GM23338 (cell line): ENCODE data around the gene ASPG. TPM values are rescaled to one million over a fixed set of nuclear protein-coding genes. Genes with fewer than 3 reads are reported as not detected.

ENCODE experiments used
- ATAC-seq: fragments of 200-7000 bp; cut with Tn5 transposase; 3 replicates; pipeline ENCODE4 v1.9.1; 2020
- DNase-seq: peaks from one replicate; pipeline ENCODE4 v3.0.0-alpha.2; 2015; ENCODE audit warnings: low spot score
- H2AFZ ChIP-seq: fragments of 200-600 bp; sonication (generic); 2 replicates; pipeline ENCODE4 v1.8.0; 2016; ENCODE audit warnings: antibody characterized with exemption, mild to moderate bottlenecking, moderate library complexity
- H3F3A ChIP-seq: fragments of 200-600 bp; sonication (generic); replicated peaks from 2 replicates; pipeline ENCODE4 v1.8.0; 2017; ENCODE audit warnings: antibody characterized with exemption, mixed run types, low read depth
- H3K27ac ChIP-seq: fragments of 200-600 bp; sonication (generic); 2 replicates; pipeline ENCODE4 v1.6.1; 2016; ENCODE audit warnings: low read depth
- H3K27me3 ChIP-seq: fragments of 200-600 bp; sonication (generic); 2 replicates; pipeline ENCODE4 v1.8.0; 2016; ENCODE audit warnings: mild to moderate bottlenecking, mixed run types, moderate library complexity; ENCODE audit not compliant: insufficient read depth
- H3K36me3 ChIP-seq: fragments of 200-600 bp; sonication (generic); 2 replicates; pipeline ENCODE4 v1.8.0; 2016; ENCODE audit warnings: mild to moderate bottlenecking; ENCODE audit not compliant: insufficient read depth
- H3K4me1 ChIP-seq: fragments of 200-600 bp; sonication (generic); 2 replicates; pipeline ENCODE4 v1.8.0; 2016; ENCODE audit warnings: mild to moderate bottlenecking, moderate library complexity; ENCODE audit not compliant: insufficient read depth
- H3K4me2 ChIP-seq: fragments of 200-600 bp; sonication (generic); 2 replicates; pipeline ENCODE4 v1.7.1; 2017; ENCODE audit warnings: mixed run types
- H3K4me3 ChIP-seq: fragments of 200-600 bp; sonication (generic); 2 replicates; pipeline ENCODE4 v1.6.1; 2016; ENCODE audit warnings: mixed run types
- H3K79me2 ChIP-seq: fragments of 200-600 bp; sonication (generic); replicated peaks from 2 replicates; pipeline ENCODE4 v1.8.0; 2017; ENCODE audit warnings: mild to moderate bottlenecking; ENCODE audit not compliant: insufficient read depth
- H3K9me2 ChIP-seq: fragments of 200-600 bp; sonication (generic); 2 replicates; pipeline ENCODE4 v1.8.0; 2017; ENCODE audit not compliant: insufficient read depth
- H4K20me1 ChIP-seq: fragments of 200-600 bp; sonication (generic); replicated peaks from 2 replicates; pipeline ENCODE4 v1.8.0; 2017; ENCODE audit warnings: mild to moderate bottlenecking; ENCODE audit not compliant: insufficient read depth
- H3K27ac Mint-ChIP-seq: 2 replicates; pipeline ENCODE4 v1.8.0; 2020; ENCODE audit warnings: inconsistent platforms, mild to moderate bottlenecking, moderate library complexity, mixed read lengths
- H3K27me3 Mint-ChIP-seq: 3 replicates; pipeline ENCODE4 v1.8.0; 2022; ENCODE audit warnings: low read depth, mild to moderate bottlenecking, moderate library complexity, mixed read lengths, inconsistent platforms; ENCODE audit not compliant: insufficient read depth, poor library complexity
- H3K36me3 Mint-ChIP-seq: 3 replicates; pipeline ENCODE4 v1.8.0; 2021; ENCODE audit warnings: low read depth, mild to moderate bottlenecking, inconsistent platforms, moderate library complexity, mixed read lengths
- H3K4me1 Mint-ChIP-seq: 3 replicates; pipeline ENCODE4 v1.8.0; 2020; ENCODE audit warnings: mild to moderate bottlenecking, inconsistent platforms, mixed read lengths
- H3K4me3 Mint-ChIP-seq: 3 replicates; pipeline ENCODE4 v1.8.0; 2021; ENCODE audit warnings: moderate library complexity, mild to moderate bottlenecking, inconsistent platforms, mixed read lengths
- H3K9me3 Mint-ChIP-seq: 3 replicates; pipeline ENCODE4 v1.8.0; 2020; ENCODE audit warnings: moderate library complexity, mild to moderate bottlenecking, inconsistent platforms, mixed read lengths
- CREB1 ChIP-seq: fragments of 250-450 bp; sonication (Bioruptor Pico); IDR thresholded peaks from 2 replicates; pipeline ENCODE4 v1.5.0; 2020; ENCODE audit warnings: low read depth, mild to moderate bottlenecking, moderate library complexity
- CTCF ChIP-seq, 2 experiments: fragments of 200-600 bp in 1 of 2; sonication (generic) in 1 of 2; conservative IDR thresholded peaks; 2 replicates each; pipeline versions ENCODE4 v1.5.1 to v1.6.1; 2016 to 2017; ENCODE audit warnings: antibody characterized with exemption in 2 of 2, low read depth in 2 of 2, mild to moderate bottlenecking in 2 of 2, moderate library complexity in 1 of 2
- ETS1 ChIP-seq: IDR thresholded peaks from 2 replicates; pipeline ENCODE4 v1.6.1; 2016; ENCODE audit warnings: antibody characterized with exemption
- EZH2 ChIP-seq: fragments of 200-600 bp; sonication (generic); IDR thresholded peaks from one replicate; pipeline ENCODE4 v1.8.0; 2017; ENCODE audit warnings: antibody characterized with exemption, mild to moderate bottlenecking, low read depth; ENCODE audit not compliant: unreplicated experiment
- EZH2phosphoT487 ChIP-seq: fragments of 200-600 bp; sonication (generic); IDR thresholded peaks from one replicate; pipeline ENCODE4 v1.8.1; 2018; ENCODE audit warnings: antibody characterized with exemption; ENCODE audit not compliant: unreplicated experiment
- JUNB ChIP-seq: IDR thresholded peaks from one replicate; pipeline ENCODE4 v1.6.1; 2016; ENCODE audit warnings: antibody characterized with exemption; ENCODE audit not compliant: unreplicated experiment
- NANOG ChIP-seq: IDR thresholded peaks from 2 replicates; pipeline ENCODE4 v1.6.1; 2016; ENCODE audit warnings: antibody characterized with exemption, borderline replicate concordance
- POLR2AphosphoS5 ChIP-seq: IDR thresholded peaks from 2 replicates; pipeline ENCODE4 v1.6.1; 2016; ENCODE audit warnings: antibody characterized with exemption, low read depth
- REST ChIP-seq: IDR thresholded peaks from one replicate; pipeline ENCODE4 v1.6.1; 2018; ENCODE audit warnings: antibody characterized with exemption; ENCODE audit not compliant: unreplicated experiment
- STAT1 ChIP-seq: IDR thresholded peaks from one replicate; pipeline ENCODE4 v1.6.1; 2016; ENCODE audit warnings: antibody characterized with exemption; ENCODE audit not compliant: unreplicated experiment
- ZNF114 ChIP-seq: fragments of 250-450 bp; sonication (Bioruptor Pico); IDR thresholded peaks from 2 replicates; pipeline ENCODE4 v1.5.0; 2020; ENCODE audit warnings: mild to moderate bottlenecking, moderate library complexity
- ZNF331 ChIP-seq: fragments of 250-450 bp; sonication (Bioruptor Pico); IDR thresholded peaks from 2 replicates; pipeline ENCODE4 v1.5.0; 2020; ENCODE audit warnings: low read depth, mild to moderate bottlenecking, moderate library complexity
- ZNF462 ChIP-seq: fragments of 250-450 bp; sonication (Bioruptor Pico); IDR thresholded peaks from 2 replicates; pipeline ENCODE4 v1.5.0; 2020; ENCODE audit warnings: mild to moderate bottlenecking, moderate library complexity
- polyA plus RNA-seq: library from polyadenylated mRNA; unstranded; fragments of >200 nt; fragmentation: Nextera tagmentation; extraction: Ambion mirVana; gene quantifications from 2 replicates; pipeline ENCODE4 v1.2.1, GENCODE V29; 2016
- total RNA-seq: library from RNA; depleted of rRNA; stranded (reverse); fragments of >200 nt; shearing (Covaris generic); gene quantifications from 2 replicates; pipeline ENCODE4 v1.2.3, GENCODE V29; 2014

The ASPG gene
- total and polyA plus RNA-seq, 2 experiments from 2014 or later = 0.61 to 6.2 TPM

- no peaks in the 10 kb centered on the region for H3K36me3 ChIP-seq
- no peaks in the 10 kb centered on the region for H3F3A ChIP-seq
- H2AFZ ChIP-seq = no peak overlapping the region
- Mint-ChIP-seq H3K36me3 (no peaks in the 10 kb centered on the region), H3K27ac (no peak overlapping the region), H3K4me1 (no peaks in the 10 kb centered on the region), H3K9me3 (no peaks in the 10 kb centered on the region), H3K4me3 (no peak overlapping the region), H3K27me3 (peaks cover 3% of the 10 kb centered on the region)
- ATAC-seq = no peak
- H3K27me3 ChIP-seq = no peaks in the 10 kb centered on the region
- TF ChIP-seq EZH2 = no peak
- no peak for TF ChIP-seq CREB1 (CRISPR knock-in tag)
- no peak for TF ChIP-seq CTCF (conservative IDR thresholded peaks at IDR 0.05; ENCODE audit: low read depth in 2 of 2)
- TF ChIP-seq EZH2phosphoT487 = no peak
- no peak for TF ChIP-seq POLR2AphosphoS5
- no peak for TF ChIP-seq REST
- no peak for TF ChIP-seq JUNB
- no peak for TF ChIP-seq ZNF331
- TF ChIP-seq ZNF462 (CRISPR knock-in tag) = no peak
- TF ChIP-seq STAT1 = no peak
- no peak for TF ChIP-seq ZNF114
- TF ChIP-seq ETS1 = no peak
- TF ChIP-seq NANOG = no peak
- no peak overlapping the region for H3K4me2 ChIP-seq
- H4K20me1 ChIP-seq = no peaks in the 10 kb centered on the region; the same call in 1 of the 2 replicates
- H3K4me1 ChIP-seq = no peaks in the 10 kb centered on the region
- no peak overlapping the region for H3K27ac ChIP-seq
- no peak overlapping the region for H3K4me3 ChIP-seq
- H3K79me2 ChIP-seq = peaks cover 10% of the 10 kb centered on the region; the same call in 1 of the 2 replicates
- H3K9me2 ChIP-seq = no peaks in the 10 kb centered on the region
- no peak for DNase-seq
Measured at GRCh38 chr14:104162495-104162894, 77.0 kb downstream of the ASPG start.
